ENCODE measurements around the gene CLDN4.

Gene CLDN4

DNA sequence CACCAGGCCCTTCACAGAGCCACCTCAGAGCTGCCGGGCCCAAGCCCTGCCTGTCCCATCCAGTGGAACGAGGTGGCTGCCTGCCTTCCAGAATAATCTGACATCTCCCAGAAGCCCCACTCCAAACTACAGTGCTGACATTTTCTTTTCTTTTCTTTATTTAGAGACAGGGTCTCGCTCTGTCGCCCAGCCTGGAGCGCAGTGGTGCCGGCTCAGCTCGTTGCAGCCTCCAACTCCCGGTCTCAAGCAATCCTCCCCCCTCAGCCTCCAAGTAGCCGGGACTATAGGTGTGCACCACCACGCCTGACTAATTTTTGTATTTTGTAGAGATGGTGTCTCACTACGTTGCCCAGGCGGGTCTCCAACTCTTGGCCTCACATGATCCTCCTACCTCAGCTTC lies 30.5 kb downstream of the CLDN4 start:
- ChIA-PET CTCF (interaction anchor here (0.6 kb wide), 1 partner anchor 207 kb away, joined by 3 read pairs; no protein-coding TSS in a partner anchor), POLR2A (ENCODE audit: low non-redundant PET) (no interaction called here)
- no peak overlapping the region for H3K27ac ChIP-seq
- TF ChIP-seq, protein P1, sequence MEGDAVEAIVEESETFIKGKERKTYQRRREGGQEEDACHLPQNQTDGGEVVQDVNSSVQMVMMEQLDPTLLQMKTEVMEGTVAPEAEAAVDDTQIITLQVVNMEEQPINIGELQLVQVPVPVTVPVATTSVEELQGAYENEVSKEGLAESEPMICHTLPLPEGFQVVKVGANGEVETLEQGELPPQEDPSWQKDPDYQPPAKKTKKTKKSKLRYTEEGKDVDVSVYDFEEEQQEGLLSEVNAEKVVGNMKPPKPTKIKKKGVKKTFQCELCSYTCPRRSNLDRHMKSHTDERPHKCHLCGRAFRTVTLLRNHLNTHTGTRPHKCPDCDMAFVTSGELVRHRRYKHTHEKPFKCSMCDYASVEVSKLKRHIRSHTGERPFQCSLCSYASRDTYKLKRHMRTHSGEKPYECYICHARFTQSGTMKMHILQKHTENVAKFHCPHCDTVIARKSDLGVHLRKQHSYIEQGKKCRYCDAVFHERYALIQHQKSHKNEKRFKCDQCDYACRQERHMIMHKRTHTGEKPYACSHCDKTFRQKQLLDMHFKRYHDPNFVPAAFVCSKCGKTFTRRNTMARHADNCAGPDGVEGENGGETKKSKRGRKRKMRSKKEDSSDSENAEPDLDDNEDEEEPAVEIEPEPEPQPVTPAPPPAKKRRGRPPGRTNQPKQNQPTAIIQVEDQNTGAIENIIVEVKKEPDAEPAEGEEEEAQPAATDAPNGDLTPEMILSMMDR (conservative IDR thresholded peaks at IDR 0.05; ENCODE audit: low read depth), result no peak
- DNase-seq (ENCODE audit: low spot score), result no peak

DNA sequence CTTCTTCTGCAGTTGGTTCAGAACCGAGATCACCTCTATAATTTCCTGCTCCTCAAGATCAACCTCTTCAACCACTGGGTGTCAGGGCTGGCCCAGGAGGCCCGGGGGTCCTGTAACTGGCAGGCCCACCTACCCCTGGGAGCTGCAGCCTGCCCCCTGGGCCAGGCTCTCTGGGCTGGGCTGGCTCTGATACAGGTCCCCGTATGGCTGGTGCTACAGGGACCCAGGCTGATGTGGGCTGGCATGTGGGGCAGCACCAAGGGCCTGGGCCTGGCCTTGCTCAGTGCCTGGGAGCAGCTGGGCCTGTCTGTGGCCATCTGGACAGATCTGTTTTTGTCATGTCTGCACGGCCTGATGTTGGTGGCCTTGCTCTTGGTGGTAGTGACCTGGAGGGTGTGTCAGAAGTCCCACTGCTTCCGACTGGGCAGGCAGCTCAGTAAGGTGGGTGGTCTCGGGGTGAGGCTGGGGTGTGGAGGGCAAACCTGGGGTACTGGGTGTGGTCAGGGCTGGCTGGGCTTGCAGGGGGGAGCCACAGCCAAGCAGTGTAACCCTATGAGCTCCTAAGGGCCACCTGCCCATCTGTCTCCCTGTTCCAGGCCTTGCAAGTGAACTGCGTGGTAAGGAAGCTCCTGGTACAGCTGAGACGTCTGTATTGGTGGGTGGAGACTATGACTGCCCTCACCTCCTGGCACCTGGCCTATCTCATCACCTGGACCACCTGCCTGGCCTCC lies 34.4 kb downstream of the CLDN4 start:
- no peak overlapping the region for H3K27ac ChIP-seq
- CTCF ChIA-PET, result interaction anchor here (0.5 to 2.5 kb wide), 5 partner anchors 22 to 162 kb away, joined by 3 to 10 read pairs (median 5); no protein-coding TSS in a partner anchor
- no peak for DNase-seq (ENCODE audit: low spot score)
- TF ChIP-seq, protein P1 (conservative IDR thresholded peaks at IDR 0.05; ENCODE audit: low read depth), result no peak
- POLR2A ChIA-PET (ENCODE audit: low non-redundant PET), result no interaction called here

DNA sequence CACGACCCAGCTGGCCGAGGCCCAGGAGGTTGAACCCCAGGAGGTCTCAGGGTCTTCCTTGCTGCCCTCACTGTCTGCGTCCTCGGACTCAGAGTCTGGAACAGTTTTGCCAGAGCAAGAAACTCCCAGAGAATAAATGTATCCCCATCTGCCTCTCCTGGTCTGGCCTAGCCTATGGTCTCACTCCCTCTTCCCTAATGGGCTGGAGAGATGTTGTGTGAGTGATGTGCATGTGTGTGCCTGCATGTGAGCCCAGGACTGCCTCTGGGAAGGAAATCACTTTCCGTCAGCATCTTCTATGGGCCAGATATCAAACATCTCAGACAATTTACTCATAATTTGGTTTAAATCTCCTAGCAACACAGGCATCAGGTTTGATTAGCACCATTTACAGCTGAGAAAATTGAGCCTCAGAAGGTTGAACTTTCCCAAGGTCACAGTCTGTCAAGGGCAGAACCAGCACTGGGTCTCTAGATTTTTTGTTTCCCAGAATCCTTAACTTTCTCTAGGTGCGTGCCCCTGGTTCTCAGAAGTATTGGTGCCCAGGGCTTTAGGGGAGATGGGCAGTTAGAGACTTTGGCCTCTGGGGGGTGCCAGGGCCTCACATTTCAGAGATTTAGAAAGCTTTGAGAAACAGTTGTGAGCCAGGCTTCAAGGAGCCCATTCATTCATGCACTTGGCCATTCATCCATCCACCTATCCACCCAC lies 35.1 kb downstream of the CLDN4 start:
- no peak overlapping the region for H3K27ac ChIP-seq

DNA sequence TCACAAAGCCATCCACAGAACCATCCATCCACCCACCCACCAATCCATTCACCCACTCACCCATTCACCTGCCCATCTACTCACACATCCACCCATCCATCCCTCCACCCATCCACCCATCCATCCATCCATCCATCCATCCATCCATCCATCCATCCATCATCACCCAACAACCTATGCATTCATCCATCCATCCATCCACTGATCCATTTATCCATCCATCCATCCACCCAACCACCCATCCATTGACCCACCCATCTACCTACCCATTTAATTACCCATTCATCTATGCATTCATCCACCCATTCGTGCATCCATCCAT lies 35.6 kb downstream of the CLDN4 start:
- ChIA-PET POLR2A (ENCODE audit: low non-redundant PET) (no interaction called here), CTCF (interaction anchor here (2.5 kb wide), 2 partner anchors 113 to 160 kb away, joined by 9 to 10 read pairs; no protein-coding TSS in a partner anchor)
- no peak overlapping the region for H3K27ac ChIP-seq
- no peak for DNase-seq (ENCODE audit: low spot score)
- TF ChIP-seq, protein P1 (conservative IDR thresholded peaks at IDR 0.05; ENCODE audit: low read depth), result no peak

More for the DNA sequence above, 35.1 kb downstream of the CLDN4 start:
- peak; percentile 34 for DNase-seq (ENCODE audit: low spot score)
- CTCF ChIA-PET, result interaction anchor here (0.5 to 2.5 kb wide), 5 partner anchors 23 to 161 kb away, joined by 3 to 10 read pairs (median 5); no protein-coding TSS in a partner anchor
- TF ChIP-seq, protein P1 (conservative IDR thresholded peaks at IDR 0.05; ENCODE audit: low read depth), result peak; percentile 71
- POLR2A ChIA-PET (ENCODE audit: low non-redundant PET), result no interaction called here

DNA sequence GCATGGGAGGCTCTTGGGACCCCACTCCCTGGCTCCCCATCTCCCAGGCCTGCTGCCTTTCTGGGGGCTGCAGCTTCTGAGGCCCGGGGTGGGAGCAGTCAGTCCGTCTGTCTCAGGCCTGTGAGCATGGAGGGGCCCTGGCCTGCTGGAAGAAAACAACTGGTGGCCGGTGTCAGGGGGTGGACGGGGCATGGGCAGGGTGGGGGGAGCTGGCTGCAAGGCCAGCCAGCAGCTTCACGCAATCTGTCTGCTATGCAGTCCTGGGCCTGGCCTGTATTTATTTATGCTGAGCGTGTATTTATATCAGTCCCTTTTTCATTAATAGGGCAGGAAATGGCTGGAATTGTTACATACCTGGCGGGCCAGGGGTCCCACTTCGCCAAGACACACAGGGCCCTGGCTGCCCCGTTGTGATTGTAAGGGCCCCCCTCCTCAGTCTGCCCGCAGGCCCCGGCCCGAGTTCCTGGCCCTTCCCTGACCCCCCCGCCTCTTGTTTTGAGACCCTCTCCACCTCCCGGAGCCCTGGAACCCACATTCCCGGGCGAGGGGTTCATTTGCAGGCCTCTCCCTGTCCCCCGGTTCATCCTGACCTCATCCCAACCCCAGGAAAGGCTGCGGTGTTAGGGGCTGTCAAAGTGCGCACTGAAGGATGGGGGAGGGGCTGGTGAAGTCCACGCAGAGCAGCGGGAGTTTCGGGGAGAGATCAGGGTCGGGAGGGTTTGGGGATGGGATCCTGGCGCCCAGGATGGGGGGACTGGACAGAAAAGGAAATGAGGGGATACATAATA lies 38.4 kb downstream of the CLDN4 start:
- no peak overlapping the region for H3K27ac ChIP-seq
- DNase-seq (ENCODE audit: low spot score), result no peak
- TF ChIP-seq, protein P1 (conservative IDR thresholded peaks at IDR 0.05; ENCODE audit: low read depth), result no peak
- POLR2A ChIA-PET (ENCODE audit: low non-redundant PET), result no interaction called here
- CTCF ChIA-PET, result interaction anchor here (0.9 to 1.4 kb wide), 2 partner anchors 158 to 532 kb away, joined by 4 to 5 read pairs; no protein-coding TSS in a partner anchor

DNA sequence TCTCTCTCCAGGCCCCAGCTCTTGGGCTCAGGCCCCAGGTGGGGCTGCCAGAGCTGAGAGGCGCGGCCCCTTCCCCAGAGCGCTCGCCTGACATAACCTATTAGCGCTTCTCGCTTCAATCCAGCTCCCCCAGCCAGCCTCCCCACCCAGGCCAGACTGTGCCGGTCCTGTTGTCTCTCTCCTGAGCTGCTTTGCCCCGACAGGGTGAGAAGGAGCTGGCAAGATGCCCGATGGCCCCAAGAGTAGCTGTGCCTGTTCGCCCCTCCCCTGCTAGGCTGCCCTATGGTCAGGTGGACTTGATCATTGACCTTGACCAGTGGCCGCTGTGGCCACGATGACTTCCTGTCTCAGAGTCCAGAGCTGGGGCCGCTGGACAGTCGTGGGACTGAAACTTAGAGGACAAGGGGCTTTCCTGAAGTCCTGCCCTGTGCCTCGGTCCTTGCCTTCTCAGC lies 39.3 kb downstream of the CLDN4 start:
- ChIA-PET CTCF (interaction anchor here (0.6 to 1.4 kb wide), 2 partner anchors 105 to 157 kb away, joined by 5 to 6 read pairs; no protein-coding TSS in a partner anchor), POLR2A (ENCODE audit: low non-redundant PET) (no interaction called here)
- no peak for DNase-seq (ENCODE audit: low spot score)
- no peak overlapping the region for H3K27ac ChIP-seq
- TF ChIP-seq, protein P1 (conservative IDR thresholded peaks at IDR 0.05; ENCODE audit: low read depth), result no peak

Measured in RWPE1 (cell line).